Mesodermal cell (in vitro differentiated cells): ENCODE data around the gene ZNG1E. TPM values are rescaled to one million over a fixed set of nuclear protein-coding genes. Genes with fewer than 3 reads are reported as not detected.
"Not testable (repeated sequence)": the region's sequence is repeated elsewhere in the genome, so short reads cannot be mapped to it uniquely, and the experiment has no call there.

Experiments used
- H3K27ac ChIP-seq: 2 replicates; pipeline ENCODE4 v1.7.0; 2013; ENCODE audit warnings: mild to moderate bottlenecking, low read depth, low read length, moderate library complexity; ENCODE audit not compliant: severe bottlenecking
- H3K36me3 ChIP-seq: 2 replicates; pipeline ENCODE4 v1.7.1; 2013; ENCODE audit warnings: mild to moderate bottlenecking, low read length, moderate library complexity; ENCODE audit not compliant: control insufficient read depth, insufficient read depth
- H3K4me1 ChIP-seq: one replicate; pipeline ENCODE4 v1.7.1; 2013; ENCODE audit warnings: mild to moderate bottlenecking, low read length; ENCODE audit not compliant: insufficient read depth, control insufficient read depth, poor library complexity, severe bottlenecking
- H3K4me3 ChIP-seq: 2 replicates; pipeline ENCODE4 v1.7.0; 2013; ENCODE audit warnings: low read length, control low read depth, mild to moderate bottlenecking; ENCODE audit not compliant: insufficient read depth, poor library complexity, severe bottlenecking; ENCODE audit errors: extremely low read depth
- H3K9me3 ChIP-seq: 2 replicates; pipeline ENCODE4 v1.7.1; 2013; ENCODE audit warnings: mild to moderate bottlenecking, low read length, moderate library complexity; ENCODE audit not compliant: control insufficient read depth
- WGBS, 2 experiments: methylation state at CpG; one replicate each; pipeline ENCODE4 v1.1.5; 2013; ENCODE audit warnings: missing lambda C conversion rate in 2 of 2; ENCODE audit not compliant: insufficient coverage in 2 of 2; 5-methylcytosine and 5-hydroxymethylcytosine counted together
- polyA plus RNA-seq, 2 experiments: library from polyadenylated mRNA; stranded (reverse); fragments of 50-300 nt; gene quantifications; one replicate each; pipeline ENCODE4 v1.2.3, GENCODE V29; 2013

The ZNG1E gene
- polyA plus RNA-seq (2013, experiment 1 of 2), result 30.1 TPM
- polyA plus RNA-seq (2013, experiment 2 of 2), result 31.4 TPM

GRCh38 chr9:65675589-65676021, at the start of gene ZNG1E:
ZNG1E (plus strand) TSS chr9:65675928; CDS start chr9:65675977, 49 bp downstream.
- H3K4me3 ChIP-seq, result peak within 1 kb of the TSS; percentile 27
- WGBS, 2 experiments, result no CpG with 5 or more reads among the region's 33 CpGs
- H3K9me3 ChIP-seq, result not testable (repeated sequence)

GRCh38 chr9:65673579-65673978, 2.1 kb upstream of the ZNG1E start:
- WGBS, 2 experiments, result 53 to 62% methylated on average over 2 of the region's 2 CpGs
- not testable (repeated sequence) for H3K4me3 ChIP-seq, H3K9me3 ChIP-seq, H3K4me1 ChIP-seq, H3K36me3 ChIP-seq, H3K27ac ChIP-seq

More at GRCh38 chr9:65675589-65676021, at the start of gene ZNG1E:
- H3K4me1 ChIP-seq, H3K36me3 ChIP-seq, H3K27ac ChIP-seq: not testable (repeated sequence)

GRCh38 chr9:65675018-65675417, 710 bp upstream of the ZNG1E start:
- H3K36me3 ChIP-seq, H3K4me1 ChIP-seq, H3K9me3 ChIP-seq, H3K27ac ChIP-seq, H3K4me3 ChIP-seq: not testable (repeated sequence)
- 82 to 83% methylated on average over 2 to 4 of the region's 5 CpGs for WGBS, 2 experiments

GRCh38 chr9:65676389-65676788, 661 bp downstream of the ZNG1E start:
- not testable (repeated sequence) for H3K4me1 ChIP-seq, H3K27ac ChIP-seq, H3K9me3 ChIP-seq, H3K36me3 ChIP-seq
- no CpG with 5 or more reads among the region's 11 CpGs for WGBS, 2 experiments
- peak overlapping the region; percentile 26 for H3K4me3 ChIP-seq

GRCh38 chr9:65678533-65678932, 2.8 kb downstream of the ZNG1E start:
- H3K27ac ChIP-seq, H3K9me3 ChIP-seq, H3K36me3 ChIP-seq, H3K4me1 ChIP-seq, H3K4me3 ChIP-seq: not testable (repeated sequence)
- WGBS, 2 experiments, result no CpG with 5 or more reads among the region's 3 CpGs

- not testable (repeated sequence) for H3K36me3 ChIP-seq, H3K4me1 ChIP-seq, H3K4me3 ChIP-seq, H3K27ac ChIP-seq, H3K9me3 ChIP-seq
- WGBS, 2 experiments, result no CpG with 5 or more reads among the region's 2 CpGs
Observed at GRCh38 chr9:65703550-65703949, 27.8 kb downstream of the ZNG1E start.

- not testable (repeated sequence) for H3K4me3 ChIP-seq, H3K4me1 ChIP-seq, H3K27ac ChIP-seq, H3K9me3 ChIP-seq, H3K36me3 ChIP-seq
- WGBS, 2 experiments, result no CpG with 5 or more reads among the region's 5 CpGs
Observed at GRCh38 chr9:65714445-65714844, 38.7 kb downstream of the ZNG1E start.

GRCh38 chr9:65737096-65737564, 61.4 kb downstream of the ZNG1E start, which contains the start of gene FOXD4L4:
FOXD4L4 (plus strand) TSS chr9:65737146; CDS start chr9:65737146, 0 bp downstream.
- H3K4me1 ChIP-seq, H3K36me3 ChIP-seq: not testable (repeated sequence)
- WGBS, 2 experiments, result no CpG with 5 or more reads among the region's 38 CpGs

GRCh38 chr9:65738133-65738532, 62.4 kb downstream of the ZNG1E start:
- not testable (repeated sequence) for H3K27ac ChIP-seq, H3K36me3 ChIP-seq, H3K4me3 ChIP-seq, H3K9me3 ChIP-seq, H3K4me1 ChIP-seq
- no CpG with 5 or more reads among the region's 27 CpGs for WGBS, 2 experiments

More at GRCh38 chr9:65737096-65737564, 61.4 kb downstream of the ZNG1E start, which contains the start of gene FOXD4L4:
- H3K9me3 ChIP-seq, H3K27ac ChIP-seq, H3K4me3 ChIP-seq: not testable (repeated sequence)
